Measurements from ENCODE around the gene ERI3.

- no peak for TF ChIP-seq CTCF (IDR thresholded peaks at IDR 0.05)
- no peak for TF ChIP-seq POLR2A (IDR thresholded peaks at IDR 0.05)
These were observed 62.4 kb downstream of the ERI3 start for GRCh38 chr1:44292651-44293050.
